ENCODE results near the gene SMDT1. TPM values are rescaled to one million over a fixed set of nuclear protein-coding genes. Genes with fewer than 3 reads are reported as not detected.

SMDT1 gene
- total and polyA plus RNA-seq, 9 of the 15 experiments (the other 6 are each of a cell fraction or from before 2014, with no cell fraction given), result 7.9 to 65.2 (median 14.3) TPM

DNA sequence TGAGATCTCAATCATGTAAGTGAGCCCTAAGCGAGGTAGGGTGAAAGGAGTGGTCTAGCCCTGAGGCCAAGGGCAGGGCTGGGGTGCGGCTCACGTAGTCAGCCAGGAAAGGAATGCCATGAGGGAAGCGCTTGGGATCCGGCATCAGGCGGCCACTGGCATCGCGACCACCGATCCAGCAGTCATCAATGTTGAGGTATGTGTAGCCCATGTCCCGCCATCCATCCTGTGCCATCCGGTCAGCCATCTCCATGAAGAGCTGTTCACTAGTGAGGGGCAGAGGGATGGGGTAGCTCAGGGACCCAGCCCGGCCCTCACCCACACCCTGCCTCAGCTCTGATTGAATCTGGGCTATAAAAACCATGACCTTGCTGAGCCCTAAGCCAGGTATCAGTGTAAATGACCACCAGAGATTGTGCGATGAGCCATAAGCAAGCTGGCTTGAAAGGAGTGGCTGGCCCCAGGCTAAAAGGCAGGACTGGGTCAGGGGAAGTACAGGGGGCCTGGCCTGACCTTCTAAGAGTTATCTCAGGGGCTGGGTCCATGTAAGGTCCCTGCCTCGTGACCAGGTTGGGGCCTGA, 11.7 kb upstream of the SMDT1 start (continued):
- no peak for TF ChIP-seq PHF20 (IDR thresholded peaks at IDR 0.05; ENCODE audit: partially characterized antibody)
- TF ChIP-seq TOE1 (IDR thresholded peaks at IDR 0.05; ENCODE audit: borderline replicate concordance), result no peak
- TF ChIP-seq TOE1 (CRISPR knock-in tag; IDR thresholded peaks at IDR 0.05; ENCODE audit: borderline replicate concordance, low read depth), result no peak
- TF ChIP-seq, protein P1, sequence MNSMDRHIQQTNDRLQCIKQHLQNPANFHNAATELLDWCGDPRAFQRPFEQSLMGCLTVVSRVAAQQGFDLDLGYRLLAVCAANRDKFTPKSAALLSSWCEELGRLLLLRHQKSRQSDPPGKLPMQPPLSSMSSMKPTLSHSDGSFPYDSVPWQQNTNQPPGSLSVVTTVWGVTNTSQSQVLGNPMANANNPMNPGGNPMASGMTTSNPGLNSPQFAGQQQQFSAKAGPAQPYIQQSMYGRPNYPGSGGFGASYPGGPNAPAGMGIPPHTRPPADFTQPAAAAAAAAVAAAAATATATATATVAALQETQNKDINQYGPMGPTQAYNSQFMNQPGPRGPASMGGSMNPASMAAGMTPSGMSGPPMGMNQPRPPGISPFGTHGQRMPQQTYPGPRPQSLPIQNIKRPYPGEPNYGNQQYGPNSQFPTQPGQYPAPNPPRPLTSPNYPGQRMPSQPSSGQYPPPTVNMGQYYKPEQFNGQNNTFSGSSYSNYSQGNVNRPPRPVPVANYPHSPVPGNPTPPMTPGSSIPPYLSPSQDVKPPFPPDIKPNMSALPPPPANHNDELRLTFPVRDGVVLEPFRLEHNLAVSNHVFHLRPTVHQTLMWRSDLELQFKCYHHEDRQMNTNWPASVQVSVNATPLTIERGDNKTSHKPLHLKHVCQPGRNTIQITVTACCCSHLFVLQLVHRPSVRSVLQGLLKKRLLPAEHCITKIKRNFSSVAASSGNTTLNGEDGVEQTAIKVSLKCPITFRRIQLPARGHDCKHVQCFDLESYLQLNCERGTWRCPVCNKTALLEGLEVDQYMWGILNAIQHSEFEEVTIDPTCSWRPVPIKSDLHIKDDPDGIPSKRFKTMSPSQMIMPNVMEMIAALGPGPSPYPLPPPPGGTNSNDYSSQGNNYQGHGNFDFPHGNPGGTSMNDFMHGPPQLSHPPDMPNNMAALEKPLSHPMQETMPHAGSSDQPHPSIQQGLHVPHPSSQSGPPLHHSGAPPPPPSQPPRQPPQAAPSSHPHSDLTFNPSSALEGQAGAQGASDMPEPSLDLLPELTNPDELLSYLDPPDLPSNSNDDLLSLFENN (IDR thresholded peaks at IDR 0.05; ENCODE audit: low read depth in 2 of 2, low read length in 2 of 2), result no peak
- TF ChIP-seq SIRT6 (IDR thresholded peaks at IDR 0.05; ENCODE audit: low read depth, low read length), result no peak
- no peak for TF ChIP-seq BRF1 (IDR thresholded peaks at IDR 0.05; ENCODE audit: borderline replicate concordance, extremely low read depth, insufficient read length)
- no peak for TF ChIP-seq ZNF124 (CRISPR knock-in tag; IDR thresholded peaks at IDR 0.05)
- TF ChIP-seq ZNF143 (CRISPR knock-in tag; IDR thresholded peaks at IDR 0.05), result no peak
- TF ChIP-seq ZNF3 (CRISPR knock-in tag; IDR thresholded peaks at IDR 0.05), result no peak

Data from K562 (cell line).